SK-N-SH (cell line): ENCODE data around the gene OGDHL. TPM values are rescaled to one million over a fixed set of nuclear protein-coding genes. Genes with fewer than 3 reads are reported as not detected.

Source experiments
- CTCF ChIA-PET: fragments of 300-600, 350-600 bp; formaldehyde crosslinking; extraction: SDS; loops from one replicate; lab custom pipeline; 2021; lab: Yijun Ruan, JAX
- POLR2A ChIA-PET: fragments of 350-600 bp; sonication (Branson Sonifier 250); formaldehyde crosslinking; extraction: SDS; loops from one replicate; lab custom pipeline; 2020; ENCODE audit warnings: antibody characterized with exemption, inconsistent platforms; lab: Yijun Ruan, JAX
- DNase-seq: peaks from one replicate; pipeline ENCODE4 v3.0.0; 2012
- H2AFZ ChIP-seq: fragments of 200-600 bp; sonication (generic); 2 replicates; pipeline ENCODE4 v1.8.1; 2016; ENCODE audit warnings: antibody characterized with exemption, mild to moderate bottlenecking, low read depth
- H3F3A ChIP-seq: fragments of 200-600 bp; sonication (generic); replicated peaks from 2 replicates; pipeline ENCODE3; 2016; ENCODE audit warnings: antibody characterized with exemption, mild to moderate bottlenecking; ENCODE audit not compliant: insufficient read depth
- H3K27ac ChIP-seq, 2 experiments: fragments of 200-500 bp in 1 of 2; fragments of 200-600 bp in 1 of 2; sonication (Bioruptor generic) in 1 of 2; sonication (generic), shearing (Covaris generic) in 1 of 2; 2 replicates each; pipeline versions ENCODE4 v1.5.1 to v1.6.1; 2014 to 2016; ENCODE audit warnings: low read depth in 2 of 2, inconsistent platforms in 1 of 2, low read length in 1 of 2, mild to moderate bottlenecking in 1 of 2, mixed read lengths in 1 of 2
- H3K27me3 ChIP-seq: fragments of 200-600 bp; sonication (generic), shearing (Covaris generic); 2 replicates; pipeline ENCODE4 v1.6.1; 2016; ENCODE audit warnings: mixed run types; ENCODE audit not compliant: insufficient read depth
- H3K36me3 ChIP-seq, 2 experiments: fragments of 200-500 bp in 1 of 2; fragments of 200-600 bp in 1 of 2; sonication (Bioruptor generic) in 1 of 2; sonication (generic) in 1 of 2; replicated peaks in 1 of 2; 2 replicates each; pipeline versions ENCODE3 to v1.5.1; 2014 to 2016; ENCODE audit warnings: low read length in 1 of 2, mild to moderate bottlenecking in 1 of 2; ENCODE audit not compliant: insufficient read depth in 2 of 2, control insufficient read depth in 1 of 2
- H3K4me1 ChIP-seq, 2 experiments: fragments of 200-500 bp in 1 of 2; fragments of 200-600 bp in 1 of 2; sonication (Bioruptor generic) in 1 of 2; sonication (generic), shearing (Covaris generic) in 1 of 2; 2 replicates each; pipeline versions ENCODE4 v1.5.1 to v1.6.1; 2014 to 2016; ENCODE audit warnings: low read depth in 1 of 2, low read length in 1 of 2, mixed run types in 1 of 2; ENCODE audit not compliant: insufficient read depth in 2 of 2, control insufficient read depth in 1 of 2
- H3K4me2 ChIP-seq: fragments of 200-600 bp; sonication (generic), shearing (Covaris generic); 2 replicates; pipeline ENCODE4 v1.6.1; 2017; ENCODE audit warnings: mixed run types
- H3K4me3 ChIP-seq, 2 experiments: fragments of 200-500 bp in 1 of 2; fragments of 200-600 bp in 1 of 2; sonication (Bioruptor generic) in 1 of 2; sonication (generic), shearing (Covaris generic) in 1 of 2; 2 replicates each; pipeline versions ENCODE4 v1.5.1 to v1.8.1; 2014 to 2016; ENCODE audit warnings: low read depth in 2 of 2, inconsistent platforms in 1 of 2, low read length in 1 of 2, mild to moderate bottlenecking in 1 of 2, mixed read lengths in 1 of 2, moderate library complexity in 1 of 2
- H3K79me2 ChIP-seq: fragments of 200-600 bp; sonication (generic); 2 replicates; pipeline ENCODE4 v1.8.1; 2017; ENCODE audit warnings: mild to moderate bottlenecking; ENCODE audit not compliant: insufficient read depth
- H3K9ac ChIP-seq: fragments of 200-600 bp; sonication (generic); 2 replicates; pipeline ENCODE4 v1.6.1; 2017; ENCODE audit warnings: mixed run types
- H3K9me2 ChIP-seq: fragments of 200-600 bp; sonication (generic); 2 replicates; pipeline ENCODE4 v1.6.1; 2017; ENCODE audit warnings: mixed run types
- H3K9me3 ChIP-seq: fragments of 200-600 bp; sonication (generic); 2 replicates; pipeline ENCODE4 v1.6.1; 2017; ENCODE audit warnings: mixed run types, mild to moderate bottlenecking, moderate library complexity
- H4K20me1 ChIP-seq: fragments of 200-600 bp; sonication (generic); 2 replicates; pipeline ENCODE4 v1.6.1; 2017; ENCODE audit warnings: mild to moderate bottlenecking, mixed run types; ENCODE audit not compliant: insufficient read depth
- EP300 ChIP-seq, 2 experiments: IDR thresholded peaks; 2 replicates each; pipeline versions ENCODE4 v1.4.0 to v1.6.1; 2012; ENCODE audit warnings: borderline replicate concordance in 1 of 2, low read depth in 1 of 2, low read length in 1 of 2
- EZH2phosphoT487 ChIP-seq: fragments of 200-600 bp; sonication (generic); IDR thresholded peaks from 2 replicates; pipeline ENCODE4 v1.6.1; 2017; ENCODE audit warnings: low read depth, mixed run types, mild to moderate bottlenecking, antibody characterized with exemption, moderate library complexity, borderline replicate concordance
- FOXM1 ChIP-seq: IDR thresholded peaks from 2 replicates; pipeline ENCODE4 v1.4.0; 2012; ENCODE audit warnings: low read depth, mild to moderate bottlenecking
- GATA2 ChIP-seq: sonication (generic); formaldehyde crosslinking; IDR thresholded peaks from 2 replicates; pipeline ENCODE4 v1.5.0; 2020; ENCODE audit warnings: mild to moderate bottlenecking, missing genetic modification reagents
- JUND ChIP-seq: IDR thresholded peaks from 2 replicates; pipeline ENCODE4 v1.4.0; 2012
- MXI1 ChIP-seq: IDR thresholded peaks from 2 replicates; pipeline ENCODE4 v1.6.1; 2012; ENCODE audit warnings: mild to moderate bottlenecking, low read depth, low read length, improper control_type of control experiment
- NFIC ChIP-seq: IDR thresholded peaks from 2 replicates; pipeline ENCODE4 v1.4.0; 2012; ENCODE audit warnings: borderline replicate concordance
- RAD21 ChIP-seq: IDR thresholded peaks from 2 replicates; pipeline ENCODE4 v1.6.1; 2012; ENCODE audit warnings: mild to moderate bottlenecking, low read length
- RFX5 ChIP-seq: IDR thresholded peaks from 2 replicates; pipeline ENCODE4 v1.6.1; 2012; ENCODE audit warnings: mild to moderate bottlenecking, improper control_type of control experiment, low read length
- RXRA ChIP-seq: IDR thresholded peaks from 2 replicates; pipeline ENCODE4 v1.4.0; 2012; ENCODE audit warnings: low read depth, mild to moderate bottlenecking, borderline replicate concordance
- SMC3 ChIP-seq: IDR thresholded peaks from 2 replicates; pipeline ENCODE4 v1.6.1; 2012; ENCODE audit warnings: low read depth, low read length, improper control_type of control experiment
- TCF12 ChIP-seq: IDR thresholded peaks from 2 replicates; pipeline ENCODE4 v1.4.0; 2012
- YY1 ChIP-seq: IDR thresholded peaks from 2 replicates; pipeline ENCODE4 v1.4.0; 2012; ENCODE audit warnings: low read depth, mild to moderate bottlenecking
- WGBS: methylation state at CpG from one replicate; pipeline ENCODE4 v1.1.6; 2017; ENCODE audit warnings: low lambda C conversion rate; 5-methylcytosine and 5-hydroxymethylcytosine counted together
- polyA plus RNA-seq, 3 experiments: library from polyadenylated mRNA; depleted of rRNA; stranded (reverse); fragments of >200 nt; gene quantifications; 2 replicates each; pipeline ENCODE4 v1.2.3, GENCODE V29; 2012
- TF ChIP-seq, protein P1 (sequence below): IDR thresholded peaks from 2 replicates; pipeline ENCODE4 v1.4.0; 2012; ENCODE audit warnings: low read depth, borderline replicate concordance

OGDHL gene
- polyA plus RNA-seq, 1 of the 3 experiments (the other 2 are of a cell fraction) = 25.4 TPM

DNA sequence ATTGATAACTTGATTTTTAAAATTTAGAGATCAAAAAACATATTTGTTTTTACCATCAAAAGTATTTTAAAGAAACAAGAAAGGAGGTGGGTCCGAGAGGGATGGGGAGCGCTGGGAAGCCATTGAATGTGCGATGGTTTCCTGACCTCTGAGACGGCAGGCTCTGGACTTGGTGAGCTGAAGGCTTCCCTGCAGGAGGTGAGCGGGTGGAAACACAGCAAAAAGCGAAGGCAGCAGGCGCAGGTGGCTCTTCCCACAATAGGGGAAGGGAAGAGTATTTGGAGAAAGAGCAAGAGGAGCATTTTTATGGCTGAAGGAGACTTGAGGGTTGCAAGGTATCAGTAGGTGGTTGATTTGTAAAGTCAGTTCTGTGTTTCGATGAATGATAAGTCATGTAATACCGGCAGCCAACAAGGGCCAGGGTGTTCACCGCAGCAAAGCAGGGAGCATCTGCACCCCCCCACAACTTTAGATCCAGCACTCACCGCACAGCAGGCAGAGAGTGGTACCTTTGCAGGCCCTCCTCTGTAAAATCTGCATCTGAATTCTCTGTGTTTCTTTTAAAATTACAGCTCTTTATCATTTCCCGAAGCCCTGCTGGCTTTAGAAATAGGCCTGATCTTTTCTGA, 72.1 kb downstream of the OGDHL start (continued):
- TF ChIP-seq EP300 (IDR thresholded peaks at IDR 0.05; ENCODE audit: borderline replicate concordance in 1 of 2, low read depth in 1 of 2, low read length in 1 of 2) = no peak
- TF ChIP-seq, protein P1, sequence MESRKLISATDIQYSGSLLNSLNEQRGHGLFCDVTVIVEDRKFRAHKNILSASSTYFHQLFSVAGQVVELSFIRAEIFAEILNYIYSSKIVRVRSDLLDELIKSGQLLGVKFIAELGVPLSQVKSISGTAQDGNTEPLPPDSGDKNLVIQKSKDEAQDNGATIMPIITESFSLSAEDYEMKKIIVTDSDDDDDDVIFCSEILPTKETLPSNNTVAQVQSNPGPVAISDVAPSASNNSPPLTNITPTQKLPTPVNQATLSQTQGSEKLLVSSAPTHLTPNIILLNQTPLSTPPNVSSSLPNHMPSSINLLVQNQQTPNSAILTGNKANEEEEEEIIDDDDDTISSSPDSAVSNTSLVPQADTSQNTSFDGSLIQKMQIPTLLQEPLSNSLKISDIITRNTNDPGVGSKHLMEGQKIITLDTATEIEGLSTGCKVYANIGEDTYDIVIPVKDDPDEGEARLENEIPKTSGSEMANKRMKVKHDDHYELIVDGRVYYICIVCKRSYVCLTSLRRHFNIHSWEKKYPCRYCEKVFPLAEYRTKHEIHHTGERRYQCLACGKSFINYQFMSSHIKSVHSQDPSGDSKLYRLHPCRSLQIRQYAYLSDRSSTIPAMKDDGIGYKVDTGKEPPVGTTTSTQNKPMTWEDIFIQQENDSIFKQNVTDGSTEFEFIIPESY = no peak
- no peak for TF ChIP-seq RFX5
- TF ChIP-seq GATA2 = no peak

DNA sequence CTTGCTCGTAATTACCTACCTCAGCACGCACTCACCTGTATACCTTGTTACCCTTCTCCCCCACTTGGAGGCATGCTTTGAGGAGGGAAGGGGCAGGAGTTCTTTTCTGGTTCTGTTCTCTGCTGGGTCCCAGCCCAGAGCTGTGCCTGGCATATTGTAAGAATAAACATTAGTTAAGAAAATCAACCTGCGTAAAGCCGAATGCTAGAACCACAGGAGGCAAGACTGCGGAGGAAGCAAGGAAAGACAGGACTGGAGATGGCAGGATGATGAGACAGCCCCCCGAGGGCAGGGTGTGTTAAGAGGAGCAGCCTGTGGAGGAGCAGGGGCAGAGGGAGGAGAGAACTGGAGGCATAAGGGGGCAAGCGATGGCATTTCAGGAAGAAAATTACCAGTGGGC, 73.2 kb downstream of the OGDHL start:
- no peak for TF ChIP-seq NFIC
- no peak for TF ChIP-seq TCF12
- no peak for TF ChIP-seq RAD21
- TF ChIP-seq MXI1 = no peak
- TF ChIP-seq RFX5 = no peak
- no peak for TF ChIP-seq SMC3
- Histone ChIP-seq H3K79me2 (no peaks in the 10 kb centered on the region), H2AFZ (no peak overlapping the region), H3K4me1 (peaks cover 0 to 12% of the 10 kb centered on the region in 2 experiments; a peak in 1 of 4 replicates), H3K9me2 (no peaks in the 10 kb centered on the region), H3F3A (no peaks in the 10 kb centered on the region), H4K20me1 (no peaks in the 10 kb centered on the region), H3K4me2 (no peak overlapping the region), H3K36me3 (no peaks in the 10 kb centered on the region), H3K9ac (no peak overlapping the region), H3K4me3 (no peak overlapping the region), H3K27ac (no peak overlapping the region), H3K27me3 (no peaks in the 10 kb centered on the region), H3K9me3 (no peaks in the 10 kb centered on the region)
- WGBS = 74% methylated on average over 7 of the region's 7 CpGs
- no peak for DNase-seq
- ChIA-PET CTCF (interaction anchor here (1.2 to 1.5 kb wide), 2 partner anchors 19 to 22 kb away, joined by 3 read pairs; no protein-coding TSS in a partner anchor), POLR2A (no interaction called here)

DNA sequence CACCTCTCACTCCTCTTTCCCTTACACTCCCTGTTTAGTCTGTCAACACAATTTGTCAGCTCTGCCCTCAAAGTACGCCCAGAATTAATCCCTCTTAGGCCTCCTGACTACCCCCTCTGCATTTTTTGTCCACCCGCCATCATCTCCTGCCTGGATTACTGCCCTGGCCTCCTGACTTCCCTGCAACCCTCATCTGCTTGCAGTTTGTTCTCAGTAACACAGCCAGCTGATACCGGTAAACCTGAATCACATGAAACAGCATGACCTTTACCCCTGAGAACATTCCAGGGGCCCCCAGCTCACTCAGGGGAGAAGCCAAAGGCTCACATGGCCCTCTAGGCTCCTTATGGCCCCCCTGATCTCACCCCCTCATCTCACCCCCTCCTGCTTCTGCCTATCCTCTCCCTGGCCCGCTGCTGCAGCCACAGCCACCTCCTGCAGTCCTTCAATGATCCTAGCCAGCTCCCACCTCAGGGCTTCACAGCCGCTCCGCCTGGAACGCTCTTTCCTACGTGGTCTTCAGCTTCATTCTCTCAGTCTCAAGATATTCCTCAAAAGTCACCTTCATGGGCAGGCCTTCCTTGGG, 73.8 kb downstream of the OGDHL start:
- DNase-seq = no peak
- H3K9me3 ChIP-seq = no peaks in the 10 kb centered on the region
- H3F3A ChIP-seq = no peaks in the 10 kb centered on the region
- H3K9ac ChIP-seq = no peak overlapping the region
- H3K36me3 ChIP-seq = no peaks in the 10 kb centered on the region
- ChIA-PET CTCF (interaction anchor here (1.1 to 1.2 kb wide), 2 partner anchors 19 to 93 kb away, joined by 3 read pairs; no protein-coding TSS in a partner anchor), POLR2A (no interaction called here)
- no peaks in the 10 kb centered on the region for H3K27me3 ChIP-seq
- no peak overlapping the region for H2AFZ ChIP-seq
- 53% methylated on average over 8 of the region's 8 CpGs for WGBS
- no peak overlapping the region for H3K4me2 ChIP-seq
- H3K4me1 ChIP-seq = peaks cover 0 to 12% of the 10 kb centered on the region in 2 experiments; a peak in 1 of 4 replicates
- no peaks in the 10 kb centered on the region for H3K79me2 ChIP-seq
- H3K9me2 ChIP-seq = no peaks in the 10 kb centered on the region
- H3K4me3 ChIP-seq = no peak overlapping the region
- TF ChIP-seq EZH2phosphoT487 = no peak
- no peak for TF ChIP-seq NFIC
- no peak for TF ChIP-seq YY1
- TF ChIP-seq FOXM1 = no peak
- TF ChIP-seq MXI1 = no peak
- no peak for TF ChIP-seq JUND
- no peak for TF ChIP-seq TCF12
- TF ChIP-seq RAD21 = no peak
- TF ChIP-seq GATA2 = no peak
- TF ChIP-seq RXRA = no peak
- H3K27ac ChIP-seq = no peak overlapping the region
- H4K20me1 ChIP-seq = no peaks in the 10 kb centered on the region
